HCT116 (cell line): ENCODE data around the gene SNX1. TPM values are rescaled to one million over a fixed set of nuclear protein-coding genes. Genes with fewer than 3 reads are reported as not detected.

Experiments used
- ATAC-seq: fragments of 200-7000 bp; cut with Tn5 transposase; 2 replicates; pipeline ENCODE4 v1.9.1; 2020; ENCODE audit warnings: mild to moderate bottlenecking, moderate library complexity
- BruUV-seq: library from RNA; stranded (reverse); fragments of 400-500 nt; replicated peaks from 2 replicates; lab custom pipeline; 2021; lab: Mats Ljungman, UMichigan
- CTCF ChIA-PET: fragments of 300-600 bp; sonication (Branson Sonifier 250); formaldehyde crosslinking; loops from one replicate; lab custom pipeline; 2021; ENCODE audit warnings: antibody characterized with exemption; lab: Charles Lee
- POLR2A ChIA-PET: fragments of 300-600, 350-600 bp; sonication (Branson Sonifier 250); formaldehyde crosslinking; loops from one replicate; lab custom pipeline; 2021; ENCODE audit warnings: antibody characterized with exemption; lab: Charles Lee
- RAD21 ChIA-PET, 2 experiments: fragments of 300-600 bp; sonication (Branson Sonifier 250); formaldehyde crosslinking; loops; one replicate each; lab custom pipeline; 2023; ENCODE audit warnings: low total read pairs in 2 of 2; ENCODE audit not compliant: uncharacterized antibody in 2 of 2, unreplicated experiment in 2 of 2, low non-redundant PET in 1 of 2; lab: Charles Lee
- DNase-seq: peaks from one replicate; pipeline ENCODE4 v3.0.0-alpha.2; 2010; ENCODE audit warnings: low read depth, low spot score
- H2AFZ ChIP-seq: fragments of 200-600 bp; shearing (Covaris generic), sonication (generic); 2 replicates; pipeline ENCODE4 v1.6.1; 2017; ENCODE audit warnings: low read depth, mixed run types, mixed read lengths, antibody characterized with exemption, low read length; ENCODE audit not compliant: poor library complexity, severe bottlenecking
- H3K27ac ChIP-seq: 2 replicates; pipeline ENCODE4 v1.5.1; 2012; ENCODE audit warnings: low read depth, low read length
- H3K27me3 ChIP-seq: fragments of 200-600 bp; sonication (generic); 2 replicates; pipeline ENCODE4 v1.6.1; 2016; ENCODE audit warnings: mixed run types, low read length, mixed read lengths; ENCODE audit not compliant: insufficient read depth
- H3K36me3 ChIP-seq, 2 experiments: fragments of 200-500 bp in 1 of 2; fragments of 200-600 bp in 1 of 2; sonication (Bioruptor generic) in 1 of 2; sonication (generic) in 1 of 2; 2 replicates each; pipeline versions ENCODE4 v1.5.1 to v1.6.1; 2014 to 2016; ENCODE audit warnings: low read length in 2 of 2, inconsistent platforms in 1 of 2, mixed read lengths in 1 of 2, mixed run types in 1 of 2; ENCODE audit not compliant: insufficient read depth in 2 of 2, control insufficient read depth in 1 of 2
- H3K4me1 ChIP-seq, 2 experiments: fragments of 200-600 bp in 1 of 2; sonication (generic) in 1 of 2; 2 replicates each; pipeline versions ENCODE4 v1.5.1 to v1.6.1; 2012 to 2017; ENCODE audit warnings: low read length in 2 of 2, inconsistent platforms in 1 of 2, mild to moderate bottlenecking in 1 of 2, mixed read lengths in 1 of 2, mixed run types in 1 of 2, moderate library complexity in 1 of 2; ENCODE audit not compliant: insufficient read depth in 2 of 2, control insufficient read depth in 1 of 2
- H3K4me2 ChIP-seq: fragments of 200-600 bp; sonication (generic); 2 replicates; pipeline ENCODE4 v1.6.1; 2017; ENCODE audit warnings: mixed run types, low read length, mixed read lengths
- H3K4me3 ChIP-seq, 2 experiments: fragments of 200-600 bp in 1 of 2; sonication (generic) in 1 of 2; replicated peaks in 1 of 2; 2 replicates each; pipeline ENCODE4 v1.5.1; 2011 to 2016; ENCODE audit warnings: low read length in 2 of 2, control low read depth in 1 of 2, low read depth in 1 of 2, mild to moderate bottlenecking in 1 of 2, mixed read lengths in 1 of 2, mixed run types in 1 of 2
- H3K79me2 ChIP-seq: fragments of 200-600 bp; sonication (generic); 2 replicates; pipeline ENCODE4 v1.6.1; 2017; ENCODE audit warnings: mild to moderate bottlenecking, mixed run types, low read length, moderate library complexity, mixed read lengths; ENCODE audit not compliant: insufficient read depth
- H3K9ac ChIP-seq: fragments of 200-600 bp; sonication (generic); 2 replicates; pipeline ENCODE4 v1.6.1; 2016; ENCODE audit warnings: low read length, mixed read lengths
- H3K9me2 ChIP-seq: fragments of 200-600 bp; sonication (generic), shearing (Covaris generic); 2 replicates; pipeline ENCODE4 v1.6.1; 2017; ENCODE audit warnings: mixed run types, mild to moderate bottlenecking, moderate library complexity; ENCODE audit not compliant: insufficient read depth
- H3K9me3 ChIP-seq, 2 experiments: fragments of 200-500 bp in 1 of 2; fragments of 200-600 bp in 1 of 2; sonication (Bioruptor generic) in 1 of 2; sonication (generic) in 1 of 2; 2 replicates each; pipeline ENCODE4 v1.6.1; 2014 to 2017; ENCODE audit warnings: low read length in 2 of 2, mixed read lengths in 2 of 2, inconsistent platforms in 1 of 2, low read depth in 1 of 2, mild to moderate bottlenecking in 1 of 2, mixed run types in 1 of 2, moderate library complexity in 1 of 2; ENCODE audit not compliant: control insufficient read depth in 1 of 2, insufficient read depth in 1 of 2
- H4K20me1 ChIP-seq: fragments of 200-600 bp; sonication (generic), shearing (Covaris generic); 2 replicates; pipeline ENCODE4 v1.6.1; 2017; ENCODE audit warnings: mixed run types, mild to moderate bottlenecking, moderate library complexity; ENCODE audit not compliant: insufficient read depth
- CBX3 ChIP-seq: IDR thresholded peaks from 2 replicates; pipeline ENCODE4 v1.6.1; 2012; ENCODE audit warnings: low read depth
- CTCF ChIP-seq, 3 experiments: fragments of 200-600 bp in 1 of 3; sonication (generic) in 1 of 3; IDR thresholded peaks in 2 of 3; conservative IDR thresholded peaks in 1 of 3; 2 replicates each; pipeline ENCODE4 v1.5.1; 2012 to 2017; ENCODE audit warnings: low read depth in 2 of 3, low read length in 2 of 3, antibody characterized with exemption in 1 of 3, borderline replicate concordance in 1 of 3, control low read depth in 1 of 3, mild to moderate bottlenecking in 1 of 3, mixed read lengths in 1 of 3, mixed run types in 1 of 3, moderate library complexity in 1 of 3; ENCODE audit not compliant: insufficient read depth in 1 of 3
- EZH2 ChIP-seq: fragments of 200-600 bp; sonication (generic); IDR thresholded peaks from 2 replicates; pipeline ENCODE4 v1.6.1; 2017; ENCODE audit warnings: antibody characterized with exemption, mixed run types
- RAD21 ChIP-seq: IDR thresholded peaks from 2 replicates; pipeline ENCODE4 v1.6.1; 2012; ENCODE audit warnings: low read depth, mild to moderate bottlenecking
- SP1 ChIP-seq: IDR thresholded peaks from 2 replicates; pipeline ENCODE4 v1.6.1; 2012; ENCODE audit warnings: low read depth
- YY1 ChIP-seq: IDR thresholded peaks from 2 replicates; pipeline ENCODE4 v1.6.1; 2011; ENCODE audit warnings: low read length, low read depth, moderate library complexity, mild to moderate bottlenecking; ENCODE audit not compliant: insufficient replicate concordance; ENCODE audit errors: extremely low read depth
- ZBTB33 ChIP-seq: IDR thresholded peaks from 2 replicates; pipeline ENCODE4 v1.6.1; 2011; ENCODE audit warnings: mild to moderate bottlenecking, low read length, moderate library complexity; ENCODE audit not compliant: insufficient replicate concordance; ENCODE audit errors: extremely low read depth
- ZFX ChIP-seq: fragments of 450-650 bp; IDR thresholded peaks from 2 replicates; pipeline ENCODE4 v1.6.1; 2017
- ZNF274 ChIP-seq: fragments of 200-500 bp; sonication (Bioruptor generic); IDR thresholded peaks from 2 replicates; pipeline ENCODE4 v1.6.1; 2014; ENCODE audit warnings: mild to moderate bottlenecking, low read depth, low read length, inconsistent platforms
- intact Hi-C: fragments of 100-400 bp; cut with micrococcal nuclease; formaldehyde crosslinking; loops from 2 replicates; pipeline ENCODE4 v1.10.0; 2022
- total RNA-seq: library from RNA; stranded (reverse); gene quantifications from one replicate; pipeline ENCODE4 v1.2.1, GENCODE V29; 2021; ENCODE audit not compliant: unreplicated experiment

Gene SNX1
- total RNA-seq, 1 experiment from 2014 or later: 91.9 TPM

GRCh38 chr15:64149893-64150578 lies 54.3 kb downstream of the SNX1 start:
- Histone ChIP-seq H3K4me3 (no peak overlapping the region), H3K27ac (no peak overlapping the region), H3K9ac (no peak overlapping the region), H3K4me1 (peaks cover 6 to 35% of the 10 kb centered on the region in 2 experiments), H3K79me2 (no peaks in the 10 kb centered on the region), H3K4me2 (0 out of 2 replicates have a peak overlapping the region, but pooled peaks have one; percentile 5), H3K9me3 (no peaks in the 10 kb centered on the region), H4K20me1 (no peaks in the 10 kb centered on the region), H3K36me3 (no peaks in the 10 kb centered on the region), H3K9me2 (no peaks in the 10 kb centered on the region), H3K27me3 (no peaks in the 10 kb centered on the region), H2AFZ (no peak overlapping the region)
- intact Hi-C loops: loop anchor here (5.0 kb wide), 3 partner anchors 53 to 538 kb away; partner anchors contain the start of genes CSNK1G1 and SNX1
- DNase-seq (no peak), ATAC-seq (no peak)
- no TSS peak for BruUV-seq
- no peak for TF ChIP-seq ZNF274
- no peak for TF ChIP-seq ZFX
- no peak for TF ChIP-seq CTCF (IDR thresholded peaks at IDR 0.05 in 2 of 3, conservative IDR thresholded peaks at IDR 0.05 in 1 of 3; ENCODE audit: borderline replicate concordance in 1 of 3, insufficient read depth in 1 of 3, low read depth in 2 of 3, low read length in 2 of 3)
- no peak for TF ChIP-seq ZBTB33
- TF ChIP-seq SP1: no peak
- TF ChIP-seq CBX3: no peak
- TF ChIP-seq YY1: no peak
- no peak for TF ChIP-seq RAD21
- TF ChIP-seq EZH2: no peak
- ChIA-PET CTCF (interaction anchor here (0.7 to 1.2 kb wide), 3 partner anchors 100 to 550 kb away, joined by 3 to 4 read pairs (median 4); no protein-coding TSS in a partner anchor), RAD21 (interaction anchor here in 1 of 2 experiments (1.2 kb wide), 1 partner anchor 540 kb away, joined by 3 read pairs; no protein-coding TSS in a partner anchor), POLR2A (interaction anchor here (1.1 kb wide), 1 partner anchor 13 kb away, joined by 7 read pairs; the partner anchor contains the start of gene PPIB)
